Uterus (tissue), 4 donors: Measurements from ENCODE around the gene BACE2. TPM values are rescaled to one million over a fixed set of nuclear protein-coding genes. Genes with fewer than 3 reads are reported as not detected.
"Not testable (repeated sequence)": the region's sequence is repeated elsewhere in the genome, so short reads cannot be mapped to it uniquely, and the experiment has no call there.

Source experiments
- DNase-seq, 2 donors: peaks; one replicate each; pipeline ENCODE4 v3.0.0-alpha.2; 2019 to 2020
- H3K27ac ChIP-seq, 2 donors: fragments of 200-600 bp; sonication (generic); 1 replicate in 1 of 2; 2 replicates in 1 of 2; pipeline ENCODE4 v1.5.1; 2016 to 2018
- H3K27me3 ChIP-seq, 2 donors: fragments of 200-600 bp; sonication (generic); one replicate each; pipeline ENCODE4 v1.5.1; 2018 to 2019; ENCODE audit warnings: control low read depth in 1 of 2
- H3K36me3 ChIP-seq, 2 donors: fragments of 200-600 bp; sonication (generic); one replicate each; pipeline ENCODE4 v1.5.1; 2019; ENCODE audit warnings: control low read depth in 1 of 2
- H3K4me1 ChIP-seq, 2 donors: fragments of 200-600 bp; sonication (generic); one replicate each; pipeline ENCODE4 v1.5.1; 2018 to 2019; ENCODE audit warnings: control low read depth in 1 of 2
- H3K4me3 ChIP-seq, 2 donors: fragments of 200-600 bp; sonication (generic); 1 replicate in 1 of 2; 2 replicates in 1 of 2; pipeline ENCODE4 v1.5.1; 2018 to 2019; ENCODE audit warnings: mild to moderate bottlenecking in 1 of 2
- H3K9me3 ChIP-seq, 2 donors: fragments of 200-600 bp; sonication (generic); one replicate each; pipeline ENCODE4 v1.5.1; 2019; ENCODE audit warnings: control low read depth in 1 of 2
- CTCF ChIP-seq, 4 experiments: fragments of 200-600 bp in 2 of 4; fragments of 450-650 bp in 2 of 4; sonication (generic) in 2 of 4; IDR thresholded peaks; one replicate each; pipeline ENCODE4 v1.5.1; 2016 to 2019; ENCODE audit warnings: antibody characterized with exemption in 4 of 4, mild to moderate bottlenecking in 2 of 4, moderate library complexity in 1 of 4
- POLR2A ChIP-seq, 2 donors: fragments of 450-650 bp; IDR thresholded peaks; one replicate each; pipeline ENCODE4 v1.6.1; 2016; ENCODE audit warnings: antibody characterized with exemption in 2 of 2, mild to moderate bottlenecking in 1 of 2, moderate library complexity in 1 of 2
- intact Hi-C: fragments of 100-400 bp; cut with DNase I; formaldehyde crosslinking; loops from one replicate; pipeline ENCODE4 v1.15.1; 2023; ENCODE audit warnings: low total_unique reads
- total RNA-seq, 4 donors: library from RNA; depleted of rRNA in 3 of 4; stranded (reverse); fragments of >200 nt in 3 of 4; gene quantifications; one replicate each; pipeline versions ENCODE4 v1.1.0 to v1.2.4, GENCODE V29; 2014 to 2023
- donor health status: DM: yes; HTN: yes; CAD: no.

BACE2 gene
- total RNA-seq, 4 donors from 2014 or later, result 22.8 to 98.8 (median 76.5) TPM

DNA sequence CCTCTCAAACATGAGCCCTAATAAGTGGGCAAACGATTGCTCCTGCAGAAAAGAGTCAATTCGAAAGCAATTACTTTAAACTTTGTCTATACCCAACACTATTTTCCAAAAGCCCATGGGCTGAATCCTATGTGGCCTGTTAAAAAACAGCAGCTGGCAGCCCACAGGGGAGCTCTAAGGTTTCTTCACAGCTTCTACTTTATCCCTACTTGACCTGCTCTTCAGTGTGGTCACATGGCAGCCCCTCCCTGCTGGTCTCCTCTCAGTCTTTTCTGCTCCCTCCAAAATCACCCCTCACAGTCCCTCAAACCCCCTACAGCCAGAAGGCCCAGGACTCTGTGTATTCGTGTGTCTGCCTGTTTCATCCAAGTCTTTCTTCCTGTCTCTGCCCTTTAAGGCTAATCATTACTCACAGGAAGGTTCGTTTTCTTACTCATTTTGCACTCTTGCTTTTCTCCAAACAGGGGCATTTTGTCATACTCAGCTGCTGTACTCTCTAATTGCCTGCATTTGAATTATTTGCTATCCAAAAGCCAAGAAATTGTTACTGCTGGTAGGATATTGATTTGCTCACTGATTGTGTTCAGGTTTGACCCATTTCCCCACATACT, 86.2 kb downstream of the BACE2 start:
- TF ChIP-seq POLR2A (IDR thresholded peaks at IDR 0.05) (no peak), CTCF (IDR thresholded peaks at IDR 0.05) (no peak)
- DNase-seq, result no peak
- Histone ChIP-seq H3K4me1 (no peaks in the 10 kb centered on the region), H3K27me3 (no peaks in the 10 kb centered on the region), H3K9me3 (peaks cover 0 to 11% of the 10 kb centered on the region in 2 donors), H3K27ac (no peak overlapping the region), H3K36me3 (no peaks in the 10 kb centered on the region), H3K4me3 (no peak overlapping the region)
- intact Hi-C loops, result no loop called here

GRCh38 chr21:41255190-41255589, 87.2 kb downstream of the BACE2 start:
- Histone ChIP-seq H3K27ac (no peak overlapping the region), H3K4me3 (no peak overlapping the region), H3K9me3 (peaks cover 0 to 11% of the 10 kb centered on the region in 2 donors), H3K27me3 (no peaks in the 10 kb centered on the region), H3K4me1 (no peaks in the 10 kb centered on the region), H3K36me3 (no peaks in the 10 kb centered on the region)
- no peak for DNase-seq
- TF ChIP-seq CTCF (IDR thresholded peaks at IDR 0.05) (no peak), POLR2A (IDR thresholded peaks at IDR 0.05) (no peak)
- intact Hi-C loops, result no loop called here

DNA sequence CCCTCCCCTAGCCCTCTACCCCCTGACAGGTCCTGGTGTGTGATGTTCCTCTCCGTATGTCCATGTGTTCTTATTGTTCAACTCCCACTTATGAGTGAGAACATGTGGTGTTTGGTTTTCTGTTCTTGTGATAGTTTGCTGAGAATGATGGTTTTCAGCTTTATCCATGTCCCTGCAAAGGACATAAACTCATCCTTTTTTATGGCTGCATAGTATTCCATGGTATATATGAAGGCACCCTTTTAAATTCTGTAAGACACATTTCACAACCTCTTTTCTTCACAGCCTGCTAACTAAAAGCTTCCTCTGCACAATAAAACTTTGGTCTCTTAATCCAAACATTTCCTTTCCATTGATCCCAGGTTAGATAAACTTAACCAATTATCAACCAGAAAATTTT, 88.3 kb downstream of the BACE2 start:
- H3K27ac ChIP-seq, H3K4me1 ChIP-seq, DNase-seq, H3K36me3 ChIP-seq, H3K4me3 ChIP-seq, intact Hi-C loops, H3K27me3 ChIP-seq: not testable (repeated sequence)
- peaks cover 0 to 11% of the 10 kb centered on the region in 2 donors for H3K9me3 ChIP-seq

DNA sequence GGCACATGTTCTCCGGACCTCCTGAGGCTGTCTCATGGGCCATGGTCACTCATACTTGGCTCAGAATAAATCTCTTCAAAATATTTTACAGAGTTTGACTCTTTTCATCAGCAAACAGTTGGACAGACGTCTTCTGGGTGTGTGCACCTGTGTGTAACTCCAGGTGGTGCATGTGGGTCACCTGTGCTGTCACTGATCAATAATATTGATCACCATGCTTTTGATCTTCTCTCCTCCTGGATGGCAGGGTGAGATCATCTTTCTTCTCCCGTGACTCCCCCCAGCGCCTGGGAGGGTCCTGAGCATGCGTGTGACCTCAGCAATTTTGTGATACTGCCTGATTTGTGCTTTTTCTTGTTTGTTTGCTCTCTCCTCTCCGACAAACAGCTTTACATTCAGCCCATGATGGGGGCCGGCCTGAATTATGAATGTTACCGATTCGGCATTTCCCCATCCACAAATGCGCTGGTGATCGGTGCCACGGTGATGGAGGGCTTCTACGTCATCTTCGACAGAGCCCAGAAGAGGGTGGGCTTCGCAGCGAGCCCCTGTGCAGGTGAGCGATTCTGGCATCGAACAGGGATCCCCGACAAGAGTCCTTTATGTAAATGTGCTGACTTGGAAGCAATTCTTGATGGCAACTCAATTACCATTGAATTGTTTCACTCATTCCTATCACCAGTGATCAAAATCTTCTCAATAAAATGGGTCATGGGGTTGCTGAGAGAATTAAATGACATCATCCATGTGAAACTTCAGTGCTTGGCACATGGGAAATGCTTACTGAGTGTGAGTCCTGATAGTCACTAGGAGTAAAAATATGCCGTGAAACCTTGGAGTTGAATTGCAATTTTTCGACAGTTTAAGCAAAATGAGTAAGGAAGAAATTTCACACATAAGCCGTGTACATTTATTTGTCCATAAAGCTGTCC, 89.1 kb downstream of the BACE2 start:
- H3K36me3 ChIP-seq, result no peaks in the 10 kb centered on the region
- no peak for DNase-seq
- no peak overlapping the region for H3K4me3 ChIP-seq
- intact Hi-C loops, result no loop called here
- TF ChIP-seq POLR2A (IDR thresholded peaks at IDR 0.05), result no peak
- no peak for TF ChIP-seq CTCF (IDR thresholded peaks at IDR 0.05)
- no peaks in the 10 kb centered on the region for H3K4me1 ChIP-seq
- no peaks in the 10 kb centered on the region for H3K27me3 ChIP-seq
- peaks cover 0 to 11% of the 10 kb centered on the region in 2 donors for H3K9me3 ChIP-seq
- H3K27ac ChIP-seq, result no peak overlapping the region

- Histone ChIP-seq H3K4me3 (no peak overlapping the region), H3K36me3 (no peaks in the 10 kb centered on the region), H3K9me3 (peaks cover 0 to 13% of the 10 kb centered on the region in 2 donors), H3K4me1 (no peaks in the 10 kb centered on the region), H3K27ac (no peak overlapping the region), H3K27me3 (no peaks in the 10 kb centered on the region)
- intact Hi-C loops, result no loop called here
- DNase-seq, result no peak
- TF ChIP-seq POLR2A (IDR thresholded peaks at IDR 0.05) (no peak), CTCF (IDR thresholded peaks at IDR 0.05) (no peak)
Measured at GRCh38 chr21:41258617-41259016, 90.7 kb downstream of the BACE2 start.
